Gastrocnemius medialis (tissue), 4 donors: ENCODE measurements around the gene ALDH1A3. TPM values are rescaled to one million over a fixed set of nuclear protein-coding genes. Genes with fewer than 3 reads are reported as not detected.

Experiments used
- ATAC-seq, 2 donors: fragments of 150-250 bp; one replicate each; pipeline ENCODE4 v1.9.1; 2016
- DNase-seq, 2 donors: peaks; one replicate each; pipeline ENCODE4 v3.0.0-alpha.2; 2019
- H3K27ac ChIP-seq, 4 donors: fragments of 200-600 bp; sonication (generic); 1 replicate in 1 of 4; 2 replicates in 3 of 4; pipeline ENCODE4 v1.5.1; 2016 to 2018; ENCODE audit warnings: mild to moderate bottlenecking in 2 of 4, moderate library complexity in 1 of 4
- H3K27me3 ChIP-seq, 3 donors: fragments of 200-600 bp; sonication (generic) in 2 of 3; 1 replicate in 1 of 3; 2 replicates in 2 of 3; pipeline versions ENCODE4 v1.5.1 to v1.6.0; 2016 to 2019; ENCODE audit warnings: mild to moderate bottlenecking in 1 of 3, moderate library complexity in 1 of 3
- H3K36me3 ChIP-seq, 2 donors: fragments of 200-600 bp; sonication (generic) in 1 of 2; one replicate each; pipeline ENCODE4 v1.5.1; 2017 to 2018
- H3K4me1 ChIP-seq, 2 donors: fragments of 200-600 bp; sonication (generic) in 1 of 2; one replicate each; pipeline ENCODE4 v1.5.1; 2016 to 2017; ENCODE audit warnings: mild to moderate bottlenecking in 2 of 2
- H3K4me3 ChIP-seq, 4 donors: fragments of 200-600 bp; sonication (generic) in 3 of 4; 1 replicate in 1 of 4; 2 replicates in 3 of 4; pipeline ENCODE4 v1.5.1; 2016 to 2019; ENCODE audit warnings: mild to moderate bottlenecking in 2 of 4
- H3K9me3 ChIP-seq, 3 donors: fragments of 200-600 bp; sonication (generic) in 2 of 3; 1 replicate in 1 of 3; 2 replicates in 2 of 3; pipeline ENCODE4 v1.5.1; 2016 to 2019
- CTCF ChIP-seq, 5 experiments: fragments of 450-650 bp in 3 of 5; fragments of 200-600 bp in 2 of 5; sonication (generic) in 2 of 5; IDR thresholded peaks in 4 of 5; conservative IDR thresholded peaks in 1 of 5; 1 replicate in 4 of 5; 2 replicates in 1 of 5; pipeline ENCODE4 v1.5.1; 2016 to 2019; ENCODE audit warnings: antibody characterized with exemption in 5 of 5, mild to moderate bottlenecking in 3 of 5, moderate library complexity in 3 of 5
- POLR2A ChIP-seq, 2 donors: fragments of 450-650 bp; IDR thresholded peaks; one replicate each; pipeline ENCODE4 v1.6.1; 2017; ENCODE audit warnings: antibody characterized with exemption in 2 of 2, mild to moderate bottlenecking in 2 of 2, moderate library complexity in 2 of 2
- in situ Hi-C, 4 donors: fragments of 200-750 bp; cut with MboI; loops; one replicate each; pipeline versions ENCODE4 v1.15.0 to v1.8.0; 2017; ENCODE audit warnings: low sequenced_read_pairs in 4 of 4
- intact Hi-C: fragments of 100-400 bp; cut with DNase I; formaldehyde crosslinking; loops from one replicate; pipeline ENCODE4 v1.15.1; 2023; ENCODE audit warnings: low total_unique reads
- total RNA-seq, 4 donors: library from RNA; depleted of rRNA; stranded (reverse); fragments of >200 nt; gene quantifications; one replicate each; pipeline versions ENCODE4 v1.1.0 to v1.2.3, GENCODE V29; 2016

The ALDH1A3 gene
- total RNA-seq, 4 donors from 2014 or later = 5.8 to 33.9 (median 15.1) TPM

DNA sequence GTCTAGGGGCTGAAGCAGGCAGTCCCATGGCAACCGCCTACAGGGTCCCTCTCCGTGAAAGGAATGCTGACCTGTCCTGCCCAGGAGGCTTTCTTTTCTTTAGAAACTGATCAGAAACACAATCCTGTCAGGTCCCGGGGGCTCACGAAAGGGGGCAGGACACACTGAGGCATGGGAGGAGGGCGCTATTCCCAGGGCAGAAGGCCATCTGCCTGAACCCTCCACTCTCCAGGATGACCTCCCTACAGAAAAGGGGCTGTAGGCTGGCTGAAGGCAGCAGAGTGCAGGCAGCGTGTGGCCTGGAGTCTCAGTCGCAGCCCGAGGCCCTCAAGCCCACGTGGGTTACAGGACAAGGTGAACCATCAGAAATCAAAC lies 21.2 kb downstream of the ALDH1A3 start:
- ATAC-seq (no peak), DNase-seq (no peak)
- Histone ChIP-seq H3K9me3 (no peaks in the 10 kb centered on the region), H3K27me3 (no peaks in the 10 kb centered on the region), H3K27ac (no peak overlapping the region), H3K4me3 (no peak overlapping the region), H3K36me3 (no peaks in the 10 kb centered on the region), H3K4me1 (peaks cover 22 to 41% of the 10 kb centered on the region in 2 donors)
- no peak for TF ChIP-seq POLR2A (IDR thresholded peaks at IDR 0.05)
- no peak for TF ChIP-seq CTCF (IDR thresholded peaks at IDR 0.05 in 4 of 5, conservative IDR thresholded peaks at IDR 0.05 in 1 of 5)
- intact Hi-C loops (no loop called here), in situ Hi-C loops (loop anchor here in 2 of 4 donors (25.0 kb wide), 1 partner anchor 362 kb away; the partner anchor contains the start of gene CHSY1 (in 2 of the 2))

GRCh38 chr15:100901296-100901695 lies 21.7 kb downstream of the ALDH1A3 start:
- intact Hi-C loops (no loop called here), in situ Hi-C loops (loop anchor here in 2 of 4 donors (25.0 kb wide), 1 partner anchor 361 kb away; the partner anchor contains the start of gene CHSY1 (in 2 of the 2))
- no peak overlapping the region for H3K4me3 ChIP-seq
- ATAC-seq (no peak), DNase-seq (no peak)
- no peaks in the 10 kb centered on the region for H3K27me3 ChIP-seq
- TF ChIP-seq POLR2A (IDR thresholded peaks at IDR 0.05) (no peak), CTCF (IDR thresholded peaks at IDR 0.05 in 4 of 5, conservative IDR thresholded peaks at IDR 0.05 in 1 of 5) (no peak)
- no peaks in the 10 kb centered on the region for H3K9me3 ChIP-seq
- H3K36me3 ChIP-seq = no peaks in the 10 kb centered on the region
- H3K4me1 ChIP-seq = peaks cover 22 to 41% of the 10 kb centered on the region in 2 donors
- peak overlapping the region in 3 of 4 donors; percentile 69 to 73 (median 71) for H3K27ac ChIP-seq

GRCh38 chr15:100901702-100902435 lies 22.2 kb downstream of the ALDH1A3 start:
- no peaks in the 10 kb centered on the region for H3K36me3 ChIP-seq
- peaks cover 22 to 41% of the 10 kb centered on the region in 2 donors for H3K4me1 ChIP-seq
- DNase-seq = no peak
- no peak for TF ChIP-seq CTCF (IDR thresholded peaks at IDR 0.05 in 4 of 5, conservative IDR thresholded peaks at IDR 0.05 in 1 of 5)
- TF ChIP-seq POLR2A (IDR thresholded peaks at IDR 0.05) = no peak
- peak overlapping the region; percentile 41 to 48 (median 44) for H3K4me3 ChIP-seq
- peak in 1 of 2 donors; percentile 25 for ATAC-seq
- peak overlapping the region; percentile 63 to 73 (median 70) for H3K27ac ChIP-seq
- no peaks in the 10 kb centered on the region for H3K9me3 ChIP-seq
- intact Hi-C loops (no loop called here), in situ Hi-C loops (loop anchor here in 2 of 4 donors (25.0 kb wide), 1 partner anchor 360 kb away; the partner anchor contains the start of gene CHSY1 (in 2 of the 2))
- H3K27me3 ChIP-seq = no peaks in the 10 kb centered on the region

DNA sequence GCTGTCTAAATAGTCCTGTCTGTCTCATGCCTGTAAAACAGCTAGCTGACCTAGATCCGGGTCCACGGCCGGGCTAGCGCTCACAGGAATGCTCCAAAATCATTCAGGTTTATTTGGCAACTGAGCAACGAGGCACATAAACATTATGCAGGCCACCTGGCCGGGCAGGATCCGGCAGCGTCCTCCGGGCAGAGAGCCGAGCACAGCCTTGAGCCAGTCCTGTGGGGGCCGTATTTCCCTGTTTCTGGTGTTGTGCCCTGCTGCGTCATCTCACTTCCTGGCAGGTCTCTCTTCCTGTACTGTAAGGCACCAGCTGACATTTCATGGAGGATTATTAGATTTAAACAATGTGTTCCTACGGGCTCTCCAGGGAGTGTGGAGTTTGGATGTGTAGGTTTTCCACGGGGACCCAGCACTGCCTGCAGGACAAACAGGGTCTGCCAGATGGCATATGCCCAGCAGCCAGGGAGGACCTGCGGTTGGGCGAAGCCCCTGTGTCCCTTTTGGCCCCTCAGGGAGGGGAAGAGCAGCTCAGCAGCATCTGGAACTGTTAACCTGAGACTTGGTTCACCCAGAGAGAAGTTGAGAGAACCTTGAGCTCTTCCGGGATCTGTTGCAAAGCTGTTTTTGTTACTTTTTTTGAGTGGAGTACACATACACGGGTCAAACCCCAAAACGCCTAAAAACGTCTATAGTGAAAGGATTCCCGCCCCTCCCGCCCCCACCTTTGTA lies 23.0 kb downstream of the ALDH1A3 start:
- DNase-seq (peak; percentile 29 to 58), ATAC-seq (peak; percentile 75 to 82)
- H3K4me1 ChIP-seq = peaks cover 22 to 41% of the 10 kb centered on the region in 2 donors
- in situ Hi-C loops = loop anchor here in 2 of 4 donors (25.0 kb wide), 1 partner anchor 360 kb away; the partner anchor contains the start of gene CHSY1 (in 2 of the 2)
- H3K4me3 ChIP-seq = peak overlapping the region; percentile 41 to 48 (median 44)
- H3K27me3 ChIP-seq = no peaks in the 10 kb centered on the region
- no peaks in the 10 kb centered on the region for H3K36me3 ChIP-seq
- TF ChIP-seq CTCF (IDR thresholded peaks at IDR 0.05 in 4 of 5, conservative IDR thresholded peaks at IDR 0.05 in 1 of 5) (no peak), POLR2A (IDR thresholded peaks at IDR 0.05) (no peak)
- peak overlapping the region; percentile 63 to 73 (median 70) for H3K27ac ChIP-seq
- intact Hi-C loops = no loop called here
- H3K9me3 ChIP-seq = no peaks in the 10 kb centered on the region
